WI38 (cell line): ENCODE measurements around the gene SUSD1.

ENCODE experiments used
- H3K4me3 ChIP-seq: 2 replicates; pipeline ENCODE4 v1.5.1; 2011; ENCODE audit warnings: low read depth, mild to moderate bottlenecking, control low read depth, low read length
- CTCF ChIP-seq: IDR thresholded peaks from 2 replicates; pipeline ENCODE4 v1.5.1; 2012; ENCODE audit warnings: low read depth, mild to moderate bottlenecking, control low read depth, low read length

Gene SUSD1

GRCh38 chr9:112170968-112171367, 4.1 kb downstream of the SUSD1 start:
- no peak overlapping the region for H3K4me3 ChIP-seq
- no peak for TF ChIP-seq CTCF

- no peak for TF ChIP-seq CTCF
- H3K4me3 ChIP-seq = no peak overlapping the region
Observed at GRCh38 chr9:112170235-112170634, 4.9 kb downstream of the SUSD1 start.

GRCh38 chr9:112169368-112169767, 5.7 kb downstream of the SUSD1 start:
- no peak for TF ChIP-seq CTCF
- no peak overlapping the region for H3K4me3 ChIP-seq

DNA sequence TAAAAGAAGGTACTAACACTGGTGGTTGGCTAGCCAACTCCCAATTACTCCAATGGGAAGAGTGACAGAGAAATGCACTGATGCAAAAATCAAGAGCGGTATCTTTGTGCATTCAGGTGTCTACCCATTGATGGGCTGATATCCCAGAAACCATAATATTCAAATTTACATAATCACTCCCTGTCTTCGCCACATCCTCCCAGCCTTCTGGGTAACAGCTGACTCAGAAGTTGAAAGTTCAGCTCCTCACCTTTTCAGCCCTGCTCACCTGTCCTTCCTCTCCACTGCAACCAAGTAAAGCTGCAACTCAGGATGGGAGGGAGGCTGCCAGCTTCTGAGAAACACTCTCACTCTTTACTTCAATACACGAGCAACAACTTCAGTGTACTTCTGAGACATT, 6.9 kb downstream of the SUSD1 start:
- no peak overlapping the region for H3K4me3 ChIP-seq

GRCh38 chr9:112166176-112167140, 8.6 kb downstream of the SUSD1 start:
- no peak overlapping the region for H3K4me3 ChIP-seq
- no peak for TF ChIP-seq CTCF

More for the DNA sequence above, 6.9 kb downstream of the SUSD1 start:
- TF ChIP-seq CTCF = no peak

- TF ChIP-seq CTCF = no peak
- no peak overlapping the region for H3K4me3 ChIP-seq
Observed at GRCh38 chr9:112162621-112163413, 12.3 kb downstream of the SUSD1 start.

DNA sequence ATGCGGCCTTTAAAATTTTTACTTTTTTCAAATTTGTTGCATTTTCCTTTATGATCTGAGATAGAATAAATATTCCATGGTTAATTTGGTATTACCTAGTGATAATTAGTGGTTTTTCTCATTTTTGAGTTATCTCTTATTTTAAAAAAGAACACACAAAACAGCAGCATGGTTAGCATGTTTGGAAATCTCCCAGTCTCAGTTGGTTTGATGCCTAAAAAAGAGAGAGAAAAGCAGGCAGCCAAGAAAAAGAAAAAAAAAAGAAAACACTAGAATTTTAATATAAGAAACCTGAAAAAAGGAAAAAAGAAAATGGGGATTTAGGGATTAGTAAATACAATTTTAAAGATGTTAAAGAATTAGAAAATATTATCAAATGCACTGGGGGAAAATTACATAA, 15.3 kb downstream of the SUSD1 start:
- no peak for TF ChIP-seq CTCF

More for the DNA sequence above, 15.3 kb downstream of the SUSD1 start:
- no peak overlapping the region for H3K4me3 ChIP-seq
